HG03103 (cell line): ENCODE results near the gene DDX1.

ENCODE experiments used
- ATAC-seq: cut with Tn5 transposase; IDR thresholded peaks from one replicate; pipeline ENCODE4 v1.9.1; 2021; ENCODE audit warnings: low read depth; ENCODE audit not compliant: unreplicated experiment

The DDX1 gene

GRCh38 chr2:15642011-15642814 is 50.5 kb downstream of the DDX1 start:
- no peak for ATAC-seq

- ATAC-seq, result no peak
Measured at GRCh38 chr2:15642815-15643500, 51.3 kb downstream of the DDX1 start.

- ATAC-seq, result no peak
Measured at GRCh38 chr2:15643791-15644585, 52.3 kb downstream of the DDX1 start.

GRCh38 chr2:15645300-15645699 is 53.6 kb downstream of the DDX1 start:
- no peak for ATAC-seq

- ATAC-seq, result no peak
Measured at GRCh38 chr2:15645720-15646385, 54.2 kb downstream of the DDX1 start.

- no peak for ATAC-seq
Measured at GRCh38 chr2:15646661-15647060, 55.0 kb downstream of the DDX1 start.

GRCh38 chr2:15647622-15648590 is 56.2 kb downstream of the DDX1 start:
- no peak for ATAC-seq

GRCh38 chr2:15648593-15649525 is 57.2 kb downstream of the DDX1 start:
- no peak for ATAC-seq

- ATAC-seq, result no peak
Measured at GRCh38 chr2:15649561-15650255, 58.0 kb downstream of the DDX1 start.

- ATAC-seq, result no peak
Measured at GRCh38 chr2:15650616-15651366, 59.1 kb downstream of the DDX1 start.

- no peak for ATAC-seq
Measured at GRCh38 chr2:15651367-15651727, 59.7 kb downstream of the DDX1 start.

GRCh38 chr2:15652252-15652651 is 60.6 kb downstream of the DDX1 start:
- no peak for ATAC-seq

GRCh38 chr2:15652801-15653200 is 61.1 kb downstream of the DDX1 start:
- no peak for ATAC-seq

GRCh38 chr2:15653806-15654726 is 62.4 kb downstream of the DDX1 start:
- no peak for ATAC-seq

- ATAC-seq, result no peak
Measured at GRCh38 chr2:15654727-15655073, 63.0 kb downstream of the DDX1 start.

- ATAC-seq, result no peak
Measured at GRCh38 chr2:15655123-15655887, 63.6 kb downstream of the DDX1 start.
